A673 (cell line): ENCODE data around the gene ERI2. TPM values are rescaled to one million over a fixed set of nuclear protein-coding genes. Genes with fewer than 3 reads are reported as not detected.

Experiments
- BruUV-seq: library from RNA; stranded (reverse); fragments of 400-500 nt; replicated peaks from 2 replicates; lab custom pipeline; 2021; lab: Mats Ljungman, UMichigan
- CTCF ChIA-PET: fragments of 300-600 bp; sonication (Branson Sonifier 250); formaldehyde crosslinking; loops from one replicate; lab custom pipeline; 2022; ENCODE audit warnings: antibody characterized with exemption; lab: Charles Lee
- POLR2A ChIA-PET: fragments of 300-600 bp; sonication (Branson Sonifier 250); formaldehyde crosslinking; loops from one replicate; lab custom pipeline; 2022; ENCODE audit warnings: antibody characterized with exemption; ENCODE audit not compliant: low non-redundant PET; lab: Charles Lee
- DNase-seq: peaks from one replicate; pipeline ENCODE4 v3.0.0-alpha.2; 2015; ENCODE audit warnings: low spot score
- H3K27ac ChIP-seq: fragments of 200-600 bp; sonication (generic); 2 replicates; pipeline ENCODE4 v1.5.1; 2016; ENCODE audit warnings: mixed run types, low read depth, mild to moderate bottlenecking, mixed read lengths, antibody characterized with exemption, low read length; ENCODE audit not compliant: poor library complexity, severe bottlenecking
- H3K27me3 ChIP-seq: fragments of 200-600 bp; sonication (generic); replicated peaks from 2 replicates; pipeline ENCODE4 v1.6.1; 2017; ENCODE audit warnings: mixed run types, low read depth, mild to moderate bottlenecking, mixed read lengths, antibody characterized with exemption, low read length; ENCODE audit not compliant: insufficient read depth, poor library complexity
- H3K36me3 ChIP-seq: fragments of 200-600 bp; sonication (generic); 2 replicates; pipeline ENCODE4 v1.6.1; 2016; ENCODE audit warnings: mixed run types, mild to moderate bottlenecking, mixed read lengths, antibody characterized with exemption, low read length; ENCODE audit not compliant: insufficient read depth, poor library complexity, severe bottlenecking
- H3K4me1 ChIP-seq: fragments of 200-600 bp; sonication (generic); 2 replicates; pipeline ENCODE4 v1.6.1; 2017; ENCODE audit warnings: mixed run types, mild to moderate bottlenecking, mixed read lengths, antibody characterized with exemption, low read length; ENCODE audit not compliant: insufficient read depth, poor library complexity, severe bottlenecking
- H3K4me3 ChIP-seq: fragments of 200-600 bp; sonication (generic); 2 replicates; pipeline ENCODE4 v1.5.1; 2016; ENCODE audit warnings: low read depth, mixed run types, mild to moderate bottlenecking, mixed read lengths, low read length; ENCODE audit not compliant: poor library complexity, severe bottlenecking
- H3K9me3 ChIP-seq: fragments of 200-600 bp; sonication (generic); 2 replicates; pipeline ENCODE4 v1.6.1; 2016; ENCODE audit warnings: mixed run types, low read depth, mild to moderate bottlenecking, mixed read lengths, antibody characterized with exemption, low read length; ENCODE audit not compliant: poor library complexity, severe bottlenecking
- CTCF ChIP-seq: fragments of 300-800, 200-600 bp; sonication (generic); conservative IDR thresholded peaks from 2 replicates; pipeline ENCODE4 v1.5.1; 2017; ENCODE audit warnings: low read depth, mild to moderate bottlenecking, antibody characterized with exemption, low read length, moderate library complexity, mixed read lengths
- EZH2 ChIP-seq: fragments of 200-600 bp; sonication (generic); IDR thresholded peaks from 2 replicates; pipeline ENCODE4 v1.6.1; 2017; ENCODE audit warnings: borderline replicate concordance, low read depth, mild to moderate bottlenecking, mixed read lengths, antibody characterized with exemption, low read length; ENCODE audit not compliant: poor library complexity, severe bottlenecking
- intact Hi-C: fragments of 100-400 bp; cut with micrococcal nuclease; formaldehyde crosslinking; loops from one replicate; pipeline ENCODE4 v1.10.0; 2022; ENCODE audit not compliant: unreplicated experiment
- total RNA-seq: library from RNA; stranded (reverse); gene quantifications from 2 replicates; pipeline ENCODE4 v1.2.3, GENCODE V29; 2021

The ERI2 gene
- total RNA-seq, 1 experiment from 2014 or later: 24.9 TPM

DNA sequence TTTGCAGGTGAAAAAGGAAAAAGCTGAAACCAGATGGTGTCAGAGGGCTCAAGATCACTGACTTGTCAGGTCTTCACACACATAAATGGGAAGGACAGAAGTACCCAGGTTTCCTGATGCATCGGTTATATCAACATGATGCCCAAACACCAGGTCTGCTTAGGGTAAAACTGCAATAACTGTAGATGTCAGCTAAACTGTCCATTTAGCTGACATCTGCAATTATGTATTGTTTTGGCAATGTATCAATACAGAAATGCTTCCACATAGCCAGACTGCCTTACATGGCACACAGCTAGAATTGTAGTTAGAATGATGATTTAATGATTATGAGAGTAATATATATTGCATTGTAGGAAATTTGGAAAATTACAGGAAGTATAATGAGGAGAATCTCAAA is 37.5 kb downstream of the ERI2 start:
- Histone ChIP-seq H3K27me3 (peaks cover 18% of the 10 kb centered on the region), H3K9me3 (no peaks in the 10 kb centered on the region), H3K36me3 (no peaks in the 10 kb centered on the region), H3K27ac (no peak overlapping the region), H3K4me1 (peaks cover 4% of the 10 kb centered on the region), H3K4me3 (no peak overlapping the region)
- ChIA-PET POLR2A (no interaction called here), CTCF (no interaction called here)
- intact Hi-C loops: no loop called here
- TF ChIP-seq EZH2 (no peak), CTCF (no peak)
- no peak for DNase-seq
- BruUV-seq: no TSS peak

- no peaks in the 10 kb centered on the region for H3K9me3 ChIP-seq
- no peak overlapping the region for H3K4me3 ChIP-seq
- ChIA-PET CTCF (no interaction called here), POLR2A (no interaction called here)
- no peak for DNase-seq
- no peaks in the 10 kb centered on the region for H3K36me3 ChIP-seq
- H3K27me3 ChIP-seq: peaks cover 16% of the 10 kb centered on the region
- no TSS peak for BruUV-seq
- intact Hi-C loops: no loop called here
- H3K4me1 ChIP-seq: peaks cover 4% of the 10 kb centered on the region
- H3K27ac ChIP-seq: no peak overlapping the region
- no peak for TF ChIP-seq CTCF
- TF ChIP-seq EZH2: no peak
These were observed 38.2 kb downstream of the ERI2 start for GRCh38 chr16:20768121-20768520.

- TF ChIP-seq EZH2: no peak
- TF ChIP-seq CTCF: no peak
- no peak overlapping the region for H3K4me3 ChIP-seq
- H3K9me3 ChIP-seq: peaks cover 3% of the 10 kb centered on the region
- peaks cover 4% of the 10 kb centered on the region for H3K4me1 ChIP-seq
- no peaks in the 10 kb centered on the region for H3K36me3 ChIP-seq
- BruUV-seq: no TSS peak
- DNase-seq: no peak
- H3K27ac ChIP-seq: no peak overlapping the region
- ChIA-PET CTCF (no interaction called here), POLR2A (no interaction called here)
- H3K27me3 ChIP-seq: peaks cover 15% of the 10 kb centered on the region
- intact Hi-C loops: no loop called here
These were observed 38.7 kb downstream of the ERI2 start for GRCh38 chr16:20767577-20767976.
